Right lobe of liver (tissue), 4 donors: ENCODE data around the gene EMP1.

Experiments used
- POLR2A ChIP-seq: fragments of 450-650 bp; IDR thresholded peaks from one replicate; pipeline ENCODE4 v1.6.1; 2017; ENCODE audit warnings: antibody characterized with exemption, mild to moderate bottlenecking
- TF ChIP-seq, protein P1 (sequence below), 4 donors: fragments of 200-600 bp in 3 of 4; fragments of 450-650 bp in 1 of 4; IDR thresholded peaks; one replicate each; pipeline versions ENCODE4 v1.5.1 to v1.8.0; 2016 to 2022; ENCODE audit warnings: antibody characterized with exemption in 4 of 4, mild to moderate bottlenecking in 2 of 4
- donor health status: DM: no; HTN: no; CAD: no.
- donor health status: DM: no; HTN: no; CAD: no.
- donor health status: DM: no; HTN: yes; CAD: no.

DNA sequence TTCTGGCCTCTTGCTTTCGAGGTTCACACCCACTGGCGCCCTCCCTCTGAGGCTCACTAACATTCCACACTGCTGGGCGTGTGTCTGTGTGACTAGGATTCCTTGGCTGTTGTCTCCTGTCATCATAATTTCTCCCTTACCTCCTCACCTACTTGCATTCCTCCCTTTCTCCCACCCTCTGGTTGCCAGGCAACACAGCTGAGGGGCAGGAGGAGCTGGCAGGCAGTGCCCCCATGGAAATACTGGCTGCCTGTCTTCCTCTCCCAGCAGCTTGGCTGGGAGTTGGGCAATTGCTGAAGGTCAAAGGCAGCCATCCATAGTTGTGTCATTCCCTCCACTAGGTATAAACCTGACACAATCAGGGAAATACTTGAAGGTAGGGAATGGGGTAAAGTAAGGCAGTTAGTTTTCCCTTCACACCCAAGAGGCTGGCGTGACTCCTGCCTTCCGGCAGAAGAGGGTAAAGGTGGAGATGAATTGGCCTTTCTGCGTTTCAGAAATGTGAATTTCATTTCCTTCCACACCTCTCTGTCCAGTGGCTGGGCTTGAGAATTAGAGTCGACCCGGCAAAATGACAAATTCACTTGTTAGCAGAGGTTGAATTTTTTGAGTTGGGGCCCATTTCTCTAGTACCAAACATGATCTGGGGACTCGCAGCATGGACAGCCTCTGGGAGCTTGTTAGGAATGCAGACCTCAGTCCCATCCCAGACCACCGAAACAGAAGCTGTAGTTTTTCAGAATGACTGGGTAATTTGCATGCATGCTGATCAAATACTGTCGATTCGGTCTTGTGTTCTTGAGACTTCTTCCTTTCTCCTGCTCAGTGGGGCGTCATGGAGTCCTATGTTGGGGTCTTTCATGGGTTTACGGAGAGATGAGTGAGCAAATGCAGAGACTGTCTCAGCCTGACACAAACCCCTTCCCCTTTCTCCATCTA, 24.3 kb upstream of the EMP1 start:
- TF ChIP-seq, protein P1, sequence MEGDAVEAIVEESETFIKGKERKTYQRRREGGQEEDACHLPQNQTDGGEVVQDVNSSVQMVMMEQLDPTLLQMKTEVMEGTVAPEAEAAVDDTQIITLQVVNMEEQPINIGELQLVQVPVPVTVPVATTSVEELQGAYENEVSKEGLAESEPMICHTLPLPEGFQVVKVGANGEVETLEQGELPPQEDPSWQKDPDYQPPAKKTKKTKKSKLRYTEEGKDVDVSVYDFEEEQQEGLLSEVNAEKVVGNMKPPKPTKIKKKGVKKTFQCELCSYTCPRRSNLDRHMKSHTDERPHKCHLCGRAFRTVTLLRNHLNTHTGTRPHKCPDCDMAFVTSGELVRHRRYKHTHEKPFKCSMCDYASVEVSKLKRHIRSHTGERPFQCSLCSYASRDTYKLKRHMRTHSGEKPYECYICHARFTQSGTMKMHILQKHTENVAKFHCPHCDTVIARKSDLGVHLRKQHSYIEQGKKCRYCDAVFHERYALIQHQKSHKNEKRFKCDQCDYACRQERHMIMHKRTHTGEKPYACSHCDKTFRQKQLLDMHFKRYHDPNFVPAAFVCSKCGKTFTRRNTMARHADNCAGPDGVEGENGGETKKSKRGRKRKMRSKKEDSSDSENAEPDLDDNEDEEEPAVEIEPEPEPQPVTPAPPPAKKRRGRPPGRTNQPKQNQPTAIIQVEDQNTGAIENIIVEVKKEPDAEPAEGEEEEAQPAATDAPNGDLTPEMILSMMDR (IDR thresholded peaks at IDR 0.05): no peak
- no peak for TF ChIP-seq POLR2A
